A549 treated with Hydrocortisone at 1 μM for 4 hours (cell line): Measurements from ENCODE around the gene TMCO5A. TPM values are rescaled to one million over a fixed set of nuclear protein-coding genes. Genes with fewer than 3 reads are reported as not detected.

ENCODE experiments used
- total RNA-seq: library from RNA; stranded (reverse); fragments of 200-300 nt; extraction: Qiagen RNA extraction; gene quantifications from 5 replicates; pipeline ENCODE4 v1.2.3, GENCODE V29; 2022

TMCO5A gene
- not detected in 5 replicates for total RNA-seq

DNA sequence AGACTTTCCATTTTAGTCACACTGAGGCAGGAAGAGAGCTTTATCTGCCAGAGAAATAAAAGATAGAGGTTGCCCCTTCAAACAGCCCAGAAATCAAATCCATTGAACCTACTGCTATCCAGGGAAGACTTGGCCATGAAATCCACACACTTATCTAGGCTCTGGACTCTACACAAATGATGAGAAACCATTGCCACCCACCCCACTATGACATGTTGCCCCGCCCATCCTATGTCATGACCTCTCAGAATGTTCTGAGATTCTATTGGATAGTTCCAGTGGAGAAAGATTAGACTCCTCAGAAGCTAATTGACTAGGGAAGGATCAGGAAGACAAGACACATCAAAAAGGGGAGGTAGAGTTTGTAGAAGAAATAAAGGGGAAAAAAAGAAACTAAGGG, at the start of gene TMCO5A:
Gene TMCO5A (plus strand): TSS at position 301 of the 400 bp plus-strand sequence. CDS start 1,684 bp downstream, outside the sequence.

